IMR-90 (cell line): Measurements from ENCODE around the gene RUFY1. TPM values are rescaled to one million over a fixed set of nuclear protein-coding genes. Genes with fewer than 3 reads are reported as not detected.

Experiments used
- ATAC-seq: fragments of 200-7000 bp; cut with Tn5 transposase; 2 replicates; pipeline ENCODE4 v1.9.1; 2020; ENCODE audit warnings: low read depth, mild to moderate bottlenecking, moderate library complexity
- BruUV-seq: library from RNA; stranded (reverse); fragments of 400-500 nt; replicated peaks from 2 replicates; lab custom pipeline; 2021; lab: Mats Ljungman, UMichigan
- CTCF ChIA-PET: fragments of 300-600 bp; formaldehyde crosslinking; extraction: SDS; loops from one replicate; lab custom pipeline; 2021; ENCODE audit warnings: antibody characterized with exemption; lab: Yijun Ruan, JAX
- POLR2A ChIA-PET: fragments of 300-600 bp; sonication (Branson Sonifier 250); formaldehyde crosslinking; loops from one replicate; lab custom pipeline; 2022; ENCODE audit warnings: antibody characterized with exemption; ENCODE audit not compliant: unreplicated experiment; lab: Charles Lee
- DNase-seq: peaks from one replicate; pipeline ENCODE4 v3.0.0; 2013
- H2AFZ ChIP-seq: replicated peaks from 2 replicates; pipeline ENCODE3; 2013; ENCODE audit warnings: low read length, mild to moderate bottlenecking; ENCODE audit not compliant: poor library complexity
- H2AK5ac ChIP-seq: 2 replicates; pipeline ENCODE4 v1.6.1; 2013; ENCODE audit warnings: low read depth, low read length, inconsistent platforms
- H2AK9ac ChIP-seq: replicated peaks from 2 replicates; pipeline ENCODE3; 2013; ENCODE audit warnings: mild to moderate bottlenecking, low read depth, low read length, moderate library complexity; ENCODE audit not compliant: poor library complexity
- H2BK120ac ChIP-seq: 2 replicates; pipeline ENCODE4 v1.6.1; 2013; ENCODE audit warnings: low read depth, low read length, inconsistent platforms
- H2BK15ac ChIP-seq: 3 replicates; pipeline ENCODE4 v1.6.1; 2013; ENCODE audit warnings: low read depth, low read length, inconsistent platforms
- H2BK20ac ChIP-seq: 2 replicates; pipeline ENCODE4 v1.6.1; 2013; ENCODE audit warnings: low read depth, mild to moderate bottlenecking, inconsistent platforms, low read length, moderate library complexity
- H2BK5ac ChIP-seq: 2 replicates; pipeline ENCODE4 v1.6.1; 2013; ENCODE audit warnings: mild to moderate bottlenecking, low read depth, low read length, inconsistent platforms; ENCODE audit not compliant: poor library complexity, severe bottlenecking
- H3K14ac ChIP-seq: replicated peaks from 2 replicates; pipeline ENCODE4 v1.6.1; 2013; ENCODE audit warnings: low read depth, low read length, inconsistent platforms
- H3K18ac ChIP-seq: 2 replicates; pipeline ENCODE4 v1.6.1; 2013; ENCODE audit warnings: low read depth, low read length, control low read depth
- H3K23ac ChIP-seq: 2 replicates; pipeline ENCODE4 v1.6.1; 2013; ENCODE audit warnings: low read depth, low read length, inconsistent platforms
- H3K27ac ChIP-seq: 2 replicates; pipeline ENCODE4 v1.5.1; 2013; ENCODE audit warnings: mild to moderate bottlenecking, control low read depth, low read length; ENCODE audit not compliant: insufficient read depth
- H3K27me3 ChIP-seq: 2 replicates; pipeline ENCODE4 v1.6.1; 2013; ENCODE audit warnings: low read length; ENCODE audit not compliant: control insufficient read depth, insufficient read depth
- H3K36me3 ChIP-seq: 2 replicates; pipeline ENCODE4 v1.6.1; 2013; ENCODE audit warnings: low read length, mixed read lengths; ENCODE audit not compliant: control insufficient read depth, insufficient read depth
- H3K4ac ChIP-seq: 2 replicates; pipeline ENCODE4 v1.6.1; 2013; ENCODE audit warnings: low read depth, low read length, inconsistent platforms
- H3K4me1 ChIP-seq: 2 replicates; pipeline ENCODE4 v1.6.1; 2013; ENCODE audit warnings: low read length, mixed read lengths; ENCODE audit not compliant: control insufficient read depth, insufficient read depth
- H3K4me2 ChIP-seq: 2 replicates; pipeline ENCODE4 v1.6.1; 2013; ENCODE audit warnings: low read depth, mild to moderate bottlenecking, control low read depth, low read length, moderate library complexity
- H3K4me3 ChIP-seq: 2 replicates; pipeline ENCODE4 v1.5.1; 2013; ENCODE audit warnings: low read depth, mild to moderate bottlenecking, control low read depth, low read length, moderate library complexity; ENCODE audit not compliant: insufficient read depth
- H3K56ac ChIP-seq: 2 replicates; pipeline ENCODE4 v1.6.1; 2013; ENCODE audit warnings: low read length, inconsistent platforms; ENCODE audit not compliant: insufficient read depth; ENCODE audit errors: extremely low read depth
- H3K79me1 ChIP-seq, 2 experiments: 2 replicates each; pipeline ENCODE4 v1.6.1; 2013; ENCODE audit warnings: low read length in 2 of 2, inconsistent platforms in 1 of 2, low read depth in 1 of 2
- H3K9ac ChIP-seq: 2 replicates; pipeline ENCODE4 v1.6.1; 2013; ENCODE audit warnings: low read depth, low read length, control low read depth
- H3K9me1 ChIP-seq: 2 replicates; pipeline ENCODE4 v1.6.1; 2013; ENCODE audit warnings: low read length, inconsistent platforms; ENCODE audit not compliant: insufficient read depth
- H3K9me3 ChIP-seq: 2 replicates; pipeline ENCODE4 v1.6.1; 2013; ENCODE audit warnings: low read length; ENCODE audit not compliant: control insufficient read depth, insufficient read depth
- H4K20me1 ChIP-seq: 2 replicates; pipeline ENCODE4 v1.6.1; 2013; ENCODE audit warnings: low read length, inconsistent platforms; ENCODE audit not compliant: insufficient read depth
- H4K5ac ChIP-seq: 2 replicates; pipeline ENCODE4 v1.6.1; 2013; ENCODE audit warnings: mild to moderate bottlenecking, low read depth, low read length, control low read depth
- H4K8ac ChIP-seq, 2 experiments: 2 replicates each; pipeline ENCODE4 v1.6.1; 2013; ENCODE audit warnings: low read depth in 2 of 2, low read length in 2 of 2, control low read depth in 1 of 2, inconsistent platforms in 1 of 2
- H4K91ac ChIP-seq: 2 replicates; pipeline ENCODE4 v1.6.1; 2013; ENCODE audit warnings: low read depth, low read length, inconsistent platforms; ENCODE audit not compliant: insufficient read depth
- BHLHE40 ChIP-seq: fragments of 150-350 bp; IDR thresholded peaks from 2 replicates; pipeline ENCODE4 v1.6.1; 2016; ENCODE audit warnings: mild to moderate bottlenecking, low read depth, low read length
- CEBPB ChIP-seq: IDR thresholded peaks from 2 replicates; pipeline ENCODE4 v1.6.1; 2012; ENCODE audit warnings: low read depth, low read length, improper control_type of control experiment
- CHD1 ChIP-seq: IDR thresholded peaks from 2 replicates; pipeline ENCODE4 v1.6.1; 2012; ENCODE audit warnings: low read depth, low read length, improper control_type of control experiment
- CTCF ChIP-seq: conservative IDR thresholded peaks from 2 replicates; pipeline ENCODE4 v1.5.1; 2012; ENCODE audit warnings: mild to moderate bottlenecking, low read depth, low read length, improper control_type of control experiment
- ELK1 ChIP-seq: fragments of 150-350 bp; IDR thresholded peaks from 2 replicates; pipeline ENCODE4 v1.6.1; 2016; ENCODE audit warnings: low read depth, mild to moderate bottlenecking, low read length, moderate library complexity, borderline replicate concordance
- FOS ChIP-seq: fragments of 150-350 bp; IDR thresholded peaks from 2 replicates; pipeline ENCODE4 v1.6.1; 2016; ENCODE audit warnings: low read depth, low read length
- MAFK ChIP-seq: IDR thresholded peaks from 2 replicates; pipeline ENCODE4 v1.6.1; 2012; ENCODE audit warnings: low read depth, low read length, improper control_type of control experiment
- MAZ ChIP-seq: IDR thresholded peaks from 2 replicates; pipeline ENCODE4 v1.6.1; 2012; ENCODE audit warnings: low read depth, mild to moderate bottlenecking, low read length, improper control_type of control experiment, moderate library complexity, borderline replicate concordance
- MXI1 ChIP-seq: IDR thresholded peaks from 2 replicates; pipeline ENCODE4 v1.6.1; 2012; ENCODE audit warnings: low read depth, mild to moderate bottlenecking, low read length, moderate library complexity, borderline replicate concordance
- NFE2L2 ChIP-seq: fragments of 150-350 bp; IDR thresholded peaks from 2 replicates; pipeline ENCODE4 v1.6.1; 2016; ENCODE audit warnings: low read depth, mild to moderate bottlenecking, low read length
- POLR2A ChIP-seq: IDR thresholded peaks from 2 replicates; pipeline ENCODE4 v1.6.1; 2012; ENCODE audit warnings: mild to moderate bottlenecking, low read depth, low read length
- RAD21 ChIP-seq: IDR thresholded peaks from 2 replicates; pipeline ENCODE4 v1.6.1; 2012; ENCODE audit warnings: low read length, improper control_type of control experiment
- RCOR1 ChIP-seq: IDR thresholded peaks from 2 replicates; pipeline ENCODE4 v1.6.1; 2012; ENCODE audit warnings: mild to moderate bottlenecking, low read length, improper control_type of control experiment; ENCODE audit not compliant: insufficient replicate concordance
- RFX5 ChIP-seq: IDR thresholded peaks from 2 replicates; pipeline ENCODE4 v1.8.0; 2012; ENCODE audit warnings: low read depth, mild to moderate bottlenecking, low read length, moderate library complexity
- SMC3 ChIP-seq: fragments of 150-350 bp; IDR thresholded peaks from 2 replicates; pipeline ENCODE4 v1.6.1; 2016; ENCODE audit warnings: low read depth, mild to moderate bottlenecking, antibody characterized with exemption, low read length, moderate library complexity
- USF2 ChIP-seq: fragments of 150-350 bp; IDR thresholded peaks from 2 replicates; pipeline ENCODE4 v1.6.1; 2017; ENCODE audit warnings: mild to moderate bottlenecking, antibody characterized with exemption, low read length, low read depth
- WGBS, 2 experiments: methylation state at CpG; one replicate each; pipeline versions ENCODE4 v1.1.5 to v1.1.7; 2013; ENCODE audit warnings: missing lambda C conversion rate in 2 of 2; ENCODE audit not compliant: insufficient read length in 1 of 2; ENCODE audit errors: extremely low coverage in 2 of 2; 5-methylcytosine and 5-hydroxymethylcytosine counted together
- dilution Hi-C: fragments of 300-500 bp; cut with HindIII; formaldehyde crosslinking; loops from one replicate; pipeline ENCODE4 v1.14.3; 2018; ENCODE audit warnings: low sequenced_read_pairs; ENCODE audit not compliant: unreplicated experiment
- in situ Hi-C: fragments of 300-500 bp; cut with MboI; formaldehyde crosslinking; loops from 3 replicates; pipeline ENCODE4 v1.14.3; 2019; ENCODE audit warnings: low sequenced_read_pairs, inconsistent platforms, mixed read lengths
- intact Hi-C: fragments of 100-400 bp; cut with micrococcal nuclease; formaldehyde crosslinking; loops from 2 replicates; pipeline ENCODE4 v1.10.0; 2022
- polyA plus RNA-seq, 3 experiments: library from polyadenylated mRNA; depleted of rRNA; stranded (reverse); fragments of >200 nt; gene quantifications; 2 replicates each; pipeline ENCODE4 v1.2.3, GENCODE V29; 2012; ENCODE audit warnings: low replicate concordance in 1 of 3
- total RNA-seq: library from RNA; depleted of rRNA; stranded (reverse); fragments of >200 nt; gene quantifications from 2 replicates; pipeline ENCODE4 v1.2.3, GENCODE V29; 2012

RUFY1 gene
- total and polyA plus RNA-seq, 2 of the 4 experiments (the other 2 are of a cell fraction): 19.5 to 21.8 TPM

- no peak overlapping the region for H2BK120ac ChIP-seq
- H3K27ac ChIP-seq: no peak overlapping the region
- H3K79me1 ChIP-seq: peaks cover 0 to 5% of the 10 kb centered on the region in 2 experiments; a peak in 1 of 4 replicates
- dilution Hi-C loops: no loop called here
- no peak overlapping the region for H2BK5ac ChIP-seq
- H3K4me1 ChIP-seq: no peaks in the 10 kb centered on the region; the same call in 1 of the 2 replicates
- no peaks in the 10 kb centered on the region for H3K9me1 ChIP-seq
- H2BK15ac ChIP-seq: no peak overlapping the region
- no peak overlapping the region for H4K5ac ChIP-seq
- H3K27me3 ChIP-seq: no peaks in the 10 kb centered on the region
- H3K14ac ChIP-seq: no peak overlapping the region
- H3K4me3 ChIP-seq: no peak overlapping the region
- H3K56ac ChIP-seq: no peak overlapping the region
- H3K18ac ChIP-seq: no peak overlapping the region
- H3K4me2 ChIP-seq: no peak overlapping the region
- H3K23ac ChIP-seq: no peak overlapping the region
- H4K91ac ChIP-seq: no peak overlapping the region
- no peak overlapping the region for H2AK9ac ChIP-seq
- in situ Hi-C loops: no loop called here
- no peaks in the 10 kb centered on the region for H3K9me3 ChIP-seq
- no peak for ATAC-seq
- no peak overlapping the region for H3K9ac ChIP-seq
- H3K4ac ChIP-seq: no peak overlapping the region
- CTCF ChIA-PET: no interaction called here
- no TSS peak for BruUV-seq
- no peak for TF ChIP-seq NFE2L2
- no peak for TF ChIP-seq RCOR1
- TF ChIP-seq RFX5: no peak
- TF ChIP-seq MAFK: no peak
- no peak for TF ChIP-seq MXI1
- no peak for TF ChIP-seq SMC3
- TF ChIP-seq CHD1: no peak
- no peak for TF ChIP-seq USF2
- no peak for TF ChIP-seq ELK1
- no peak for TF ChIP-seq CEBPB
- TF ChIP-seq RAD21: no peak
- no peak for TF ChIP-seq FOS
- TF ChIP-seq CTCF: no peak
- no peak for TF ChIP-seq POLR2A
- TF ChIP-seq MAZ: no peak
- no peak for TF ChIP-seq BHLHE40
- POLR2A ChIA-PET: no interaction called here
- no peak overlapping the region for H4K8ac ChIP-seq
- no peak overlapping the region for H2AFZ ChIP-seq
- WGBS, 2 experiments: 100% methylated on average over 3 of the region's 16 CpGs; no CpG with 5 or more reads in 1 of the 2 experiments
- peaks cover 66% of the 10 kb centered on the region for H3K36me3 ChIP-seq
- no peak overlapping the region for H2BK20ac ChIP-seq
- no peak overlapping the region for H2AK5ac ChIP-seq
- peaks cover 3% of the 10 kb centered on the region for H4K20me1 ChIP-seq
- intact Hi-C loops: no loop called here
- no peak for DNase-seq
Observed at GRCh38 chr5:179599566-179599965, 49.2 kb downstream of the RUFY1 start.
